Amniotic stem cell (primary cell): ENCODE results near the gene B3GNT4.
"Not testable (repeated sequence)": the region's sequence is repeated elsewhere in the genome, so short reads cannot be mapped to it uniquely, and the experiment has no call there.

Experiments used
- DNase-seq: peaks from one replicate; lab custom pipeline; 2025; lab: John Stamatoyannopoulos, UW

B3GNT4 gene

GRCh38 chr12:122216445-122216844, 12.9 kb downstream of the B3GNT4 start:
- DNase-seq = no peak

DNA sequence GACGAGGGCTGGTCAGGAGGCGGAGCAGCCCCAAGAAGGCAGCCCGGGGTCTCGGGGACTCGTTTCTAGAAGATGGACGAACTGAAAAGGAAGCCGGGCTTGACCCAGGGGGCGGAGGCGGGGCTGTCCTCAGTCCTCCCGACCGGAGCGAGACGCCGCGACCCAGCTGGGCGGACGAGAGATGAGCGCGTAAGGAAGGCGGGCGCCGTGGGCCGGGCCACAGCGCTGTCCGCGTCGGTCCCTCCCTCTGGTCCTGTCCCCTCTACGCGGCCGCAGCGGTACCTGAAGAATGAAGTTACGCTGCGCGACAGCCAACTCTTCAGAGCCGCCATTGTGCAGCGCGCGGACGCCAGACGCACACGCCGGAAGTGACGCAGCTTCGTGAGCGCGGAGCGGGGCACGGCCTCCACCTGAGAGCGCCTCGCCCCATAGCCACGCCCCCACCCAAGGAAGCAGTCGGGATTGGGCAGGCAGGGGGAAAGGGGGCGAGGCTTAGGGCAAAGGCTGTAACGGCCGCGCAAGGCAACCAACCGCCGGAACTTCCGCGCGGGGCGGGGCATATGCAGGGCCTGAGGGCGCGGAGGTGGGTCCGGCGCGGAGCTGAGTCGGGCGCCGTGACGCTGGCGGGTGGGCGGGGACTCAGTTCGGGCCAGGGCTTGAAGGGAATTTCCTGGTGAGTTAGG, 22.3 kb downstream of the B3GNT4 start, which contains the start of gene DIABLO:
Gene DIABLO (minus strand): TSS at position 370 of the 683 bp plus-strand sequence. CDS start 38 bp downstream, at position 332.
- DNase-seq = peak; percentile 99

- DNase-seq = no peak
Measured at GRCh38 chr12:122226366-122227125, 23.0 kb downstream of the B3GNT4 start.

- DNase-seq = no peak
Measured at GRCh38 chr12:122227341-122227740, 23.8 kb downstream of the B3GNT4 start.

DNA sequence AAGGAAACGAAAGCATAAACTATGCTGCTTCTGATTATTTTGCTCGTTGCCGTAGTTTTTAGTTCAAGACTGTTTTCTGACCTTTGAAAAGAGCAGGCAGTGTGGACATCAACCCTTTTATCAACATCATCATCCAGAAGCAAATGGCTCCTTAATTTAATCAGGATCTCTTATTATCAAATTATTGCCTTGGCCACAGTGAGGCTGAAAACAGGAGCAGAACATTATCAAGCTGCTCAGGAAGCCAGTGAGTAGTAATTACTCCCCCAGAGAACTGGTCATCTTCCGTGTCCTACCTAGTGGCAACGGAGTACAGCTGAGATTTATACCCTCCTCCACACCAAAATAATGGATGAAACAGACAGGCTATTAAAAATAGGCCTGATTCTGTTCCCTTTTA, 24.6 kb downstream of the B3GNT4 start:
- no peak for DNase-seq

DNA sequence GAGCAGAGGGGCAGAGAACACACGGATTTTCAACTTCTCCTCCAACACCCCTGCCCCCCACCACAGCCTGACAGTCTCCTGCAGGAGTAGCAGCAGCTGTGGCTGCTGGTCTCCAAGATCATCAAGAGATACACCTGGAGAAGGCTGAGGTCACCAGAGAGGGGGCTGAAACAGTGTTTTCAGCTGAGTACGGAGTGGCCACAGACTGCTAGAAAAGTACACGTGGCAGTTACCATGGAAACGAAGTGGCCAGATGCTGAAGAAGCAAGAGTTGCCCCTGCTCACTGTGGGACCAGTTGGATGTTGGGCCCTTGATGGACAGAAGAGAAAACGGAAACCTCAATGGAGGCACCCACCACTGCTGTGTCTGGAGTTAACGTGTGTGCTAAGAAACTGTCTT, 27.3 kb downstream of the B3GNT4 start:
- no peak for DNase-seq

GRCh38 chr12:122232691-122233090, 29.2 kb downstream of the B3GNT4 start:
- DNase-seq = no peak

DNA sequence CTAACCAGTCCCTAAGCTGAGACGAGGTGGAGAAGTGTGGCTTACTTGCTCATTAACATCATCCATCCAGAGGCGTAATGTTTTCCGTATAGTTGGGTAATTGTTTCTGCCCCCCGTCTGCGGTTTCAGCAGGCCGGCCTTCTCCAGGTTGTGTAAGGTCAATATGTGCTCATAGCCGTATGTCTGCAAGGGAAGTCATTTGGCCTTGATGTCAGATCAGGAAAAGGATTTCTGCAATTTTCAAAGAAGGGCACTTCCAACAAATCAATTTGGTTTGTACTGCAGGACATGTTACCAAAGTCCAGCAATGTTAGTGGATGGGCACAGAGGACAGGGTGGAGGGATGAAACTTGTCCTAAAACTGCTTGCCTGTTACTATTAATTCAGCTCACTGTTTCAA, 32.2 kb downstream of the B3GNT4 start:
- DNase-seq = no peak

DNA sequence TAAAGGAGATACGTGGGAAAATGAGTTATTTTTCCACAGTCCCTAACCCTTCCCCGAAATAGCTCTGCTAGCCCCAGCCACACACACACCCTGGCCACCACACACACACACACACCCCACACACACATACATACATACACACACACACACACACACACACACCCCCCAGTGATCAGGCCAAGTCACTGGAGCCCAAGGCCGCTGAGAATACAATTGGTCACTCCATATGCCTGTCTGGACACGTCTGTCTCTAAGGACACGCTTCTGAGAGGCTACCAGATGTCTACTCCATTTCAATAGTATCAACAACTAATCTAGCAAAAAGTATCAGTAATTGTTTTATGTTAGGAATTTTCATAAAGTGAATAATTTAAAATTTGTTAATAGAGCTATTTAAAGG, 35.4 kb downstream of the B3GNT4 start:
- no peak for DNase-seq

DNA sequence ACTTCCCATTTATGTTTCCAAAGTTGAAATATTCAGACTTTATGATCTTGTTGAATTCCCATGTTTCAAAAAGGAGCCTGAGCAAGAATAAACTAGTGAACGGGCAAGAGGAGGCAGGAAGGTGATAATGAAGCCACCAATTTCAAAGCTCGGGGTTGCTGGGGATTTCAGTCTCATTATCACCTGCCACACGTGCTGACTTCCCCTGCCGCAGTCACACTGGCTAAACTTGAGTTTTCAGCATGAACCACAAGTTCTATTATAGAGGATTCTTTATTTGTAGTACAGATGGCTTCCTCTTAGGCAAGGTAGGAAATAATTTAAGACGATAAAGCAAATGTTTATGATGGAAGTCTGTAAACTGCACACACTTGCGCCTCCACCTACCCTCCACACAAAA, 40.5 kb downstream of the B3GNT4 start:
- DNase-seq = no peak

DNA sequence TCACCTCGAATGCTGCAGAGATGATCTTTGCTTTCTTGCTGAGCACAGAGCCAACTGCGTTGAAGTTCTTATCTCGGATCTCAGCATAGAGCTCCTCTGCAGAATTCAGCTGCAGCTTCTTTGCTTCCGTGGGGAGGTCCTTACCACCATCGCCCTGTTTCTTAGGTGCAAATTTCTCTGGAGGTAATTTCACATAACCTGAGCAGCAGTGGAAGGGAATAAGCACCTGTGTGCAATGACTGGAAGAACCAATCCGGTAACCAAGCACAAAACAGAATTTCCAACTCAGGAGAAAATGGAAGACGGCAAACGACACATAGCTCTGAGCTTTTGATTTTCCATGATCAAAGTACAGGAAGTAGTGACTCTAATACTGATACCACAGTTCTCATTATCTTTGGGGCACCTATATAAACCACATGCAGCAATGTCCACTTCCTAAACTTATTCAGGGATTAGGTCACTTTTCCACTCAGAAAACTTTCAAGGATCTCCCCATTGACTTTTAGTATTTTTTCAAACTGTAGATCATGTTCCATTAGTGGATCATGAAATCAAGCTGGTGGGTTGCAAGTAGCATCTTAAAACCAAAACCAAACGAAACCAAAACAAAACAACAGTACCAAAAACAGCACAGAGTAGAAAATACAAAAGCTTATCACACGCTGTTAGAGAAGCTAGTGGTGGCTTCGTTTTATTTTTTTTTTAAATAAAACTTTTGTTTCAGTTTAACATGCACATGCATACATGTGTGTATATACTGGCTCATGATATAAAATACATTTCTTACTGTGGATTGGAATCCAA, 41.3 kb downstream of the B3GNT4 start:
- DNase-seq = no peak

DNA sequence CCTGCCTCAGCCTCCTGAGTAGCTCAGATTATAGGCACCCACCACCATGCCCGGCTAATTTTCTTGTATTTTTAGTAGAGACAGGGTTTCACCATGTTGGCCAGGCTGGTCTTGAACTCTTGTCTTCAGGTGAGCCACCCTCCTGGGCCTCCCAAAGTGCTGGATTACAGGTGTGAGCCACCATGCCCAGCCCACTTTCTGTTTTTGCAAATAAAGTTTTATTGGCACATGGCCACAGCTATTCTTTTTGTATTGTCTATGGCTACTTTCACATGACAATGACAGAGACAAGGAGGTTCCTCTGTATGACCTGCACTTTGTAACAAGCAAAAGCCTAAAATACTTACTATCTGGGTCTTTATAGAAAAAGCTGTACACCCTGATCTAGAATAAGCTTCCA, 42.0 kb downstream of the B3GNT4 start:
- DNase-seq = no peak

- no peak for DNase-seq
Measured at GRCh38 chr12:122250047-122250446, 46.5 kb downstream of the B3GNT4 start.

DNA sequence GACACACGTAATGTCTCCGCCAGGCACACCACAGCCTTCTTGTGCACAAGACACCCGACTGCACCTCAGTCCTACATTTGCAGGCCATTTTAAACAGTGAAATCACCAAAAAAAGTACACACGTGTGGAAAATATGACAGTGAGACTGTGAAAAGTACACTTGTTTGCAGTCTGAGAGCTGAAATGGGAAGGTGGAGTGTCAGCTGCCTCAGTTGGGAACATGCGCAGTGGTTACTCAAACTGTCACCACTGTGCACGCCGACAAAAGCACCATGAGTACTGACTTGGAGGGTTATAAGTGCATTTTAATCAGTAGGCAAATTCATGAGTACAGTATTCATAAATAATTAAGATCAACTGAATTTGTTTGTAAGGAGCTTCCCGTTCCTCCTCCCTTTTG, 47.0 kb downstream of the B3GNT4 start:
- DNase-seq = no peak

- not testable (repeated sequence) for DNase-seq
Measured at GRCh38 chr12:122258462-122258861, 55.0 kb downstream of the B3GNT4 start.
